PFSK-1 (cell line): ENCODE measurements around the gene ARHGEF19.

Source experiments
- FOXP2 ChIP-seq: optimal IDR thresholded peaks from 2 replicates; pipeline ENCODE3; 2011; ENCODE audit warnings: borderline replicate concordance, control low read depth, inconsistent platforms; ENCODE audit not compliant: insufficient read depth; ENCODE audit errors: extremely low read length, extremely low read depth
- POLR2AphosphoS5 ChIP-seq: IDR thresholded peaks from 2 replicates; pipeline ENCODE4 v1.6.1; 2012; ENCODE audit warnings: low read depth, mild to moderate bottlenecking, control low read depth, low read length, moderate library complexity
- REST ChIP-seq, 2 experiments: IDR thresholded peaks; 2 replicates each; pipeline versions ENCODE4 v1.6.1 to v1.8.0; 2011 to 2012; ENCODE audit warnings: low read depth in 2 of 2, low read length in 2 of 2, control low read depth in 1 of 2, inconsistent platforms in 1 of 2, mild to moderate bottlenecking in 1 of 2, moderate library complexity in 1 of 2; ENCODE audit not compliant: insufficient read depth in 1 of 2
- SIN3A ChIP-seq: IDR thresholded peaks from 2 replicates; pipeline ENCODE4 v1.6.1; 2012; ENCODE audit warnings: mild to moderate bottlenecking, low read length, moderate library complexity, borderline replicate concordance; ENCODE audit not compliant: insufficient read depth
- TAF1 ChIP-seq: IDR thresholded peaks from 2 replicates; pipeline ENCODE4 v1.6.1; 2012; ENCODE audit warnings: low read length, control low read depth, borderline replicate concordance; ENCODE audit not compliant: insufficient read depth

ARHGEF19 gene

DNA sequence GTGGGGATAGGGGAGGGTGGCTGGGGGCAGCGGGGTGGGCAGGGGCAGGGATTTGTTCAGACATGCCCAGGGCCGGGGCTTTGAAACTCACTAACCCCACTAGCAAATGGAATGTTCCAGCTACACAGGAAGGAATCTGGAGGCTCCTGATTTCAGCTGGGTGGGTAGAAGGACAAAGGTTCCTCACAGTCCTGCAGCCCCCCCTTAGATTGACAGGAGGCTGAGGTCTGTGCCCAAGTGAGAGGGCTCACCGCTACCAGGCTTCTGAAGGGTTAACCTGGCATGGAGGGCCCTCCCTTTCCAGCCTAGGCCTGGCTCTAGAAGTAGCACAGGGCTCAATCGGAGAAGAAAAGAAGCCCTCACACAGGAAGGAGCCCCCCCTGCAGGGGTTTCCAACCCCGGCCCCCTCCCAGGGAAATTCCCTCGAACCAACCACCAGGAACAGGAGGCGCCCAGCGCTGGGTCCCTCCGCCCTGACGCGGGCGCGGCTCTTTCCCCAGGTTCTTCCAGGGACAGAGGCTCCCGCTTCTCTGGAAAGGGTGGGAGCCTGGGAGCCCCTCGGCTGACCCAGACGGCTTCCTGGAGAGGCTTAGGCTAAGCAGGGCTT lies 59.9 kb downstream of the ARHGEF19 start:
- TF ChIP-seq SIN3A, result no peak

GRCh38 chr1:16151995-16152384 lies 60.5 kb downstream of the ARHGEF19 start:
- TF ChIP-seq FOXP2 (no peak), SIN3A (no peak)

DNA sequence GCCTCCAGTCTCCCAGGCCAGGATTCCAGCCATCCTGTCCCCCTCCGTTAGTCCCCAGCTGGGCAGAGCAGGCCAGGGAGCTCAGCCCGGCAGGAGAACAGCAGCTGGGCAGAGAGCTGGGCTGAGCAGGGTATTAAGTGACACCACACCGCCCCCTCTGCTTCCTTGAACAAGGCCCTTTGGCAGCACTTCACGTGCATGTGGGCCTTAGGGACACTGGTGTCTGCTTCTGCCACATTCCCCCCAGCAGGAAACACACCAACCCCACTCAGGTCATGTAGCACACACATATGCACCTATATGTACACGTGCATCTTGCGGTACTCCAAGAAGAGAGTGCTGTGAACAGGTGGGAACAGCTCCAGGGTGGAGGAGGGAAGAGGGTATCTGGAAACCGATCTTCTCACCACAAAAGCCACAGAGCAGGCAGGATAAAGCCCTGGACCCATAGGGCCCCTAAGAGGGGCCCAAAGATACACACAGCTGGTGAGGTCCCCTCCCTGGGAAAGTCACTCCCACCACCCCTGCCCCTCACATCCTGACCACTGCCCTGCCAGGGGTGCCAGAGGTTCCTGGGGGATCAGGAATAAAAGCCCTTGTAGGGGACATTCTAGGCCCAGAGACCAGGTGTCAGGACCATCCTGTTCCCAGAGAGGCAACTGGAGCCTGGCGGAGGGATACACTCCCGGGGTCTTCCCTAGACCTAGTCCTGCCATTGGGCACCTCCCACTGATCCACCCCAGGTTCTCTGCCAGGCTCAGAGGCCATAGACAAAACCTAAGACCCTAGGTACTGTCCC lies 61.1 kb downstream of the ARHGEF19 start:
- TF ChIP-seq FOXP2 (no peak), TAF1 (no peak), POLR2AphosphoS5 (no peak), SIN3A (no peak), REST (IDR thresholded peaks at IDR 0.05; ENCODE audit: insufficient read depth in 1 of 2, low read depth in 2 of 2, low read length in 2 of 2) (no peak)

DNA sequence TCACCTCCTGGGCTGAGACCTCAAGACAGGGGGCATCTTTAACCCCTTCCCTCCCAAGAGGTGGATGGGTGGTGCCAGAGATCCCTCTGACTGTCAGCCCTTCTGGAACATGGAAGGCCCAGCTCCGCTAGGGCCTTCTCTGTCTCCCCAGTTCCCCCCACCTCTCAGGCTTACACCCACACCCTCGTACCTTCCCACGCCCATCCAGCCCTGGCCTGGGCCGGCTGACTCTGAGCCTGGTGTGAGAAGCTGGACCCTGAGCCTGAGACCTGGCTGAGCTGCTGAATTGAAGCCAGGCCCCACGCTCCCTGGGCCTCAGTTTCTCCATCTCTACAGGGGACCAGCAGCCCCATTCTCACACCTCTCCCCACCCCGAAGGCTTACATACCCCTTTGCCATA lies 61.9 kb downstream of the ARHGEF19 start:
- TF ChIP-seq TAF1 (no peak), SIN3A (no peak), REST (IDR thresholded peaks at IDR 0.05; ENCODE audit: insufficient read depth in 1 of 2, low read depth in 2 of 2, low read length in 2 of 2) (no peak), POLR2AphosphoS5 (no peak), FOXP2 (no peak)

DNA sequence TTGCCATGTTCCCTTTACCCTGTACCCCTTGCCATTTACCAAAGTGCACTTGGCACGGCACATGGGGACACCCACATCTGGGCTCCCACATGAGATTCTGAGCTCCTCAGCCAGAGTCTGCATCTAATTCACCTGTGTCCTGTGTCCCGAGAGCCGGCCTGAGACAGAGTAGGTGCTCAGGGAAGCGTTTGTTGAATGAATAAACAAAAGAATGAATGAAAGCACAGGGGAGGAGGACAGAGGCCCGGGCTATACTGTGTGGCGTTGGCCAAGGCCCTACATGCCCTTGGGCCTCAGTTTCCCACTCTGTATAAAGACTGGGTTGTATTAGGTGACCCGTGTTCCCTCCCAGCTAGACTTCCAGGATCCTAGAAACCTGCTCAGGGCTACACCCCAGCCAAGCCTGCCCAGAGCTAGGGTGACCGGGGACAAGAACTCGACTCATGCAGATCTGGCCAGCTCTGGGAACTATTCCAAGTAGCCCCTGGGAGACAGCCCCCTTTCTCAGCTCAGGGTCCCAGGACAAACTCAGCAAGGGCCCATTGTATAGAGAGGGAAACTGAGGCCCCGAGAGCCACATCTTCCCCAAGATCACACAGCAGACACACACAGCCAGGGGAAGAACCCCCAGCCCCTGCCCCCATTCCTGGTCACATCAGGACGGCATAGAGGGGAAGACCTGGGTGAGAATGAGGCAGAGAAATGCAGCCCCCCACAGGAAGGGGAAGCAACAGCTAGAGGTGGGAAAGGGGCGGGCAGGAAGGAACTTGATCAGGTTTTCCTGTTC lies 62.6 kb downstream of the ARHGEF19 start:
- TF ChIP-seq TAF1 (no peak), SIN3A (no peak), REST (IDR thresholded peaks at IDR 0.05; ENCODE audit: insufficient read depth in 1 of 2, low read depth in 2 of 2, low read length in 2 of 2) (no peak), FOXP2 (no peak), POLR2AphosphoS5 (no peak)

- no peak for TF ChIP-seq REST (IDR thresholded peaks at IDR 0.05; ENCODE audit: insufficient read depth in 1 of 2, low read depth in 2 of 2, low read length in 2 of 2)
- TF ChIP-seq FOXP2, result no peak
- no peak for TF ChIP-seq SIN3A
- no peak for TF ChIP-seq TAF1
- TF ChIP-seq POLR2AphosphoS5, result no peak
These were observed 63.3 kb downstream of the ARHGEF19 start for GRCh38 chr1:16149146-16149545.
